Suprapubic skin (tissue), 4 donors: Measurements from ENCODE around the gene SCAPER. TPM values are rescaled to one million over a fixed set of nuclear protein-coding genes. Genes with fewer than 3 reads are reported as not detected.

Source experiments
- DNase-seq, 2 donors: peaks; one replicate each; pipeline ENCODE4 v3.0.0-alpha.2; 2019; ENCODE audit warnings: low spot score in 2 of 2
- H3K27ac ChIP-seq: fragments of 200-600 bp; sonication (generic); one replicate; pipeline ENCODE4 v1.5.1; 2019
- H3K27me3 ChIP-seq: fragments of 200-600 bp; sonication (generic); one replicate; pipeline ENCODE4 v1.5.1; 2019
- H3K36me3 ChIP-seq: fragments of 200-600 bp; sonication (generic); one replicate; pipeline ENCODE4 v1.5.1; 2019
- H3K4me1 ChIP-seq: fragments of 200-600 bp; sonication (generic); one replicate; pipeline ENCODE4 v1.5.1; 2019
- H3K4me3 ChIP-seq: fragments of 200-600 bp; sonication (generic); one replicate; pipeline ENCODE4 v1.5.1; 2019; ENCODE audit warnings: mild to moderate bottlenecking
- H3K9me3 ChIP-seq: fragments of 200-600 bp; sonication (generic); one replicate; pipeline ENCODE4 v1.5.1; 2019
- EP300 ChIP-seq: sonication (generic); formaldehyde crosslinking; IDR thresholded peaks from one replicate; pipeline ENCODE4 v1.6.1; 2017; ENCODE audit warnings: antibody characterized with exemption
- POLR2A ChIP-seq, 2 donors: fragments of 450-650 bp; IDR thresholded peaks; one replicate each; pipeline ENCODE4 v1.6.1; 2017; ENCODE audit warnings: antibody characterized with exemption in 2 of 2, mild to moderate bottlenecking in 2 of 2, moderate library complexity in 2 of 2
- POLR2AphosphoS5 ChIP-seq, 3 donors: sonication (generic); formaldehyde crosslinking; IDR thresholded peaks; one replicate each; pipeline ENCODE4 v1.6.1; 2017; ENCODE audit warnings: antibody characterized with exemption in 3 of 3
- WGBS: methylation state at CpG from one replicate; pipeline ENCODE4 v1.1.5; 2018; 5-methylcytosine and 5-hydroxymethylcytosine counted together
- total RNA-seq, 4 donors: library from RNA; depleted of rRNA; stranded (reverse); fragments of >200 nt; gene quantifications; one replicate each; pipeline ENCODE4 v1.1.0, GENCODE V29; 2016
- TF ChIP-seq, protein P1 (sequence below), 2 donors: fragments of 200-600 bp in 1 of 2; fragments of 450-650 bp in 1 of 2; sonication (generic) in 1 of 2; IDR thresholded peaks; one replicate each; pipeline ENCODE4 v1.5.1; 2016 to 2019; ENCODE audit warnings: antibody characterized with exemption in 2 of 2, mild to moderate bottlenecking in 1 of 2, moderate library complexity in 1 of 2

SCAPER gene
- total RNA-seq, 4 donors from 2014 or later, result 26.3 to 61.4 (median 37.3) TPM

DNA sequence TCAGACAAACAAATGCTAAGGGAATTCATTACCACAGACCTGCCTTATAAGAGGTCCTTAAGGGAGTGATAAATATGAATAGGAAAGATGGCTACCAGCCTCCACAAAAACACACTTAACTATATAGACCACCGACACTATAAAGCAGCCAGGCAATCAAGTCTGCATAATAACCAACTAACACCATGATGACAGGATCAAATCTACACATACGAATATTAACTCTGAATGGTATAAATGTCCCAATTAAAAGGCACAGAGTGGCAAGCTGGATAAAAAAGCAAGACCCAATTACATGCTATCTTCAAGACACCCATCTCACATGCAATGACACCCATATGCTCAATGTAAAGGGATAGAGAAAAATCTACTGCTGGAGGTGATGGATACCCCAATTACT lies 221.1 kb downstream of the SCAPER start:
- no peak for TF ChIP-seq EP300
- TF ChIP-seq POLR2A (IDR thresholded peaks at IDR 0.05), result no peak
- TF ChIP-seq, protein P1, sequence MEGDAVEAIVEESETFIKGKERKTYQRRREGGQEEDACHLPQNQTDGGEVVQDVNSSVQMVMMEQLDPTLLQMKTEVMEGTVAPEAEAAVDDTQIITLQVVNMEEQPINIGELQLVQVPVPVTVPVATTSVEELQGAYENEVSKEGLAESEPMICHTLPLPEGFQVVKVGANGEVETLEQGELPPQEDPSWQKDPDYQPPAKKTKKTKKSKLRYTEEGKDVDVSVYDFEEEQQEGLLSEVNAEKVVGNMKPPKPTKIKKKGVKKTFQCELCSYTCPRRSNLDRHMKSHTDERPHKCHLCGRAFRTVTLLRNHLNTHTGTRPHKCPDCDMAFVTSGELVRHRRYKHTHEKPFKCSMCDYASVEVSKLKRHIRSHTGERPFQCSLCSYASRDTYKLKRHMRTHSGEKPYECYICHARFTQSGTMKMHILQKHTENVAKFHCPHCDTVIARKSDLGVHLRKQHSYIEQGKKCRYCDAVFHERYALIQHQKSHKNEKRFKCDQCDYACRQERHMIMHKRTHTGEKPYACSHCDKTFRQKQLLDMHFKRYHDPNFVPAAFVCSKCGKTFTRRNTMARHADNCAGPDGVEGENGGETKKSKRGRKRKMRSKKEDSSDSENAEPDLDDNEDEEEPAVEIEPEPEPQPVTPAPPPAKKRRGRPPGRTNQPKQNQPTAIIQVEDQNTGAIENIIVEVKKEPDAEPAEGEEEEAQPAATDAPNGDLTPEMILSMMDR (IDR thresholded peaks at IDR 0.05), result no peak
- TF ChIP-seq POLR2AphosphoS5 (IDR thresholded peaks at IDR 0.05), result no peak
- 91% methylated on average over 2 of the region's 2 CpGs for WGBS
- H3K27me3 ChIP-seq, result no peaks in the 10 kb centered on the region
- H3K36me3 ChIP-seq, result no peaks in the 10 kb centered on the region
- no peak overlapping the region for H3K4me3 ChIP-seq
- H3K4me1 ChIP-seq, result no peaks in the 10 kb centered on the region
- no peaks in the 10 kb centered on the region for H3K9me3 ChIP-seq
- no peak overlapping the region for H3K27ac ChIP-seq
- DNase-seq, result no peak

DNA sequence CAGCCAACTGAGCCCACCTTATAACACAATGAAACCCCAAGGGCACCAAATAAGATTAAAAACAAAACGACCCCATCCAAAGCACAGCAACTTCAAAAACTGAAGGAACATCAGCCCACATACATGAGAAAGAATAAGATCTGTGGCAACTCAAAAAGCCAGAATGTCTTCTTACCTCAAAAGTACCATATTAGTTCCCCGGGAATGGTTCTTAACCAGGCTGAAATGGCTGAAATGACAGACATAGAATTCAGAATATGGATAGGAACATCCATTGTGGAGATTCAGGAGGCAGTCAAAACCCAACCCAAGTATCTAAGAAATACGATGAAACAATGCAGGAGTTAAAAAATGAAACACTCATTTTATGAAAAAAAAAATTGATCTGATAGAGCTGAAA lies 222.3 kb downstream of the SCAPER start:
- H3K27ac ChIP-seq, result no peak overlapping the region
- no peaks in the 10 kb centered on the region for H3K9me3 ChIP-seq
- no peaks in the 10 kb centered on the region for H3K4me1 ChIP-seq
- H3K4me3 ChIP-seq, result no peak overlapping the region
- no peaks in the 10 kb centered on the region for H3K36me3 ChIP-seq
- no peak for DNase-seq
- H3K27me3 ChIP-seq, result no peaks in the 10 kb centered on the region
- TF ChIP-seq, protein P1 (IDR thresholded peaks at IDR 0.05), result no peak
- TF ChIP-seq EP300, result no peak
- TF ChIP-seq POLR2A (IDR thresholded peaks at IDR 0.05), result no peak
- no peak for TF ChIP-seq POLR2AphosphoS5 (IDR thresholded peaks at IDR 0.05)
- 98% methylated on average over 3 of the region's 3 CpGs for WGBS

DNA sequence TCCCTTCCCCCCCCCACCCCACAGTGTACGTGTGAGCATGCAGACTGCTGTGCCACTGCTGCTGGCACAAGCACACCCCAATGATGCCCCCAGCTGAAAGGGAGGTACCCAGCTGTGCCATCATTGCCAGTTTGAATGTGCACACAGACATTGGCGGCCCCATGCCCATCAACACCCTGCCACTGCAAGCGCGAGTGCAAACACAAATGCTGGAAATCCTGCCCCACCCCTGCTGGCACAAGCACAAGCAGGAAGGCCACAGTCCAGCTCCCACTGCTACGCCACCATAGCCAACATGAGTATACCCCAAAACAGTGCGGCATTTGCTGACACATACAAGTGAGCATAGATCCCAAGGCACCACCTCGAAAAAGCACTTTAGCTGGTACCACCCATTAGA lies 222.9 kb downstream of the SCAPER start:
- no peak for DNase-seq
- no peaks in the 10 kb centered on the region for H3K4me1 ChIP-seq
- no peak overlapping the region for H3K27ac ChIP-seq
- H3K9me3 ChIP-seq, result no peaks in the 10 kb centered on the region
- H3K27me3 ChIP-seq, result no peaks in the 10 kb centered on the region
- WGBS, result 90% methylated on average over 5 of the region's 7 CpGs
- no peaks in the 10 kb centered on the region for H3K36me3 ChIP-seq
- H3K4me3 ChIP-seq, result no peak overlapping the region
- TF ChIP-seq POLR2AphosphoS5 (IDR thresholded peaks at IDR 0.05) (no peak), EP300 (no peak)

DNA sequence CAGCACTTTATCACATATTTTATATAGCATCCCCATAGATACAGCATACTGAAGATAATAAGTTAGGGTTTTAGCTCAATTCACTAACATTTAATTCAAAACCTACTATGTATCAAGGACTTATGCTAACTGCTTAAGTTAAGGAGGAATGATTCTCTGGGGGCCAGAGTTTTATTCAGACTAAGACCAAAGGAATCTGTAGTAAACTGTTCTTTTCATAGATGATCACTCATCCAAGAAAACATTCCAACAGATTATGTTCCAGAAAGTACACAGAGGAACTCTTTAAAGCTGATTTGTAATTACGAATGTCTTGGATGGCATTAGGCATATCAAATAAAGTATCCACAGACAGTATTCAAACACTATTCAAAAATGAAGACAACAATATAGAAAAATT lies 226.4 kb downstream of the SCAPER start:
- no peak for TF ChIP-seq POLR2A (IDR thresholded peaks at IDR 0.05)
- Histone ChIP-seq H3K4me1 (no peaks in the 10 kb centered on the region), H3K27ac (no peak overlapping the region), H3K9me3 (no peaks in the 10 kb centered on the region), H3K36me3 (no peaks in the 10 kb centered on the region), H3K27me3 (no peaks in the 10 kb centered on the region), H3K4me3 (no peak overlapping the region)
- 70% methylated on average over 1 of the region's 1 CpG for WGBS
- DNase-seq, result no peak

DNA sequence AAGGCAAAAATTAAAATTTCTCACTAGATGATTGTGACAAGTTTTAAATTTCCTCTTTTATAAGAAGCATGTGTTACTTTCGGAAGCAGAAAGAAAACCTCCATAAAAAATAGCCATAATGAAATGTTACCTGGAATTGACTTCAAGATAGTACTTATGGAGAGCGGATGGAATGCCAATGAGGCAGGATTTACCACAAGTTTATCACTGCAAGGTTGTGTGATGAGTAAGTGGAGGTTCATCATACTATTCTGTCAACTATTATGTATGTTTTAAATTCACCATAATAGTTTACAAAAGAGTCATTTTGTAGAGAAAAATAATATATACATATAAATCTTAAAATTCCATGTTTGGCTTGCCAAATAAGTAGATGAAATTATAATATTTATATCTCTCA lies 230.3 kb downstream of the SCAPER start:
- WGBS, result 96% methylated on average over 2 of the region's 2 CpGs
- DNase-seq, result no peak
- no peak for TF ChIP-seq POLR2AphosphoS5 (IDR thresholded peaks at IDR 0.05)
- TF ChIP-seq POLR2A (IDR thresholded peaks at IDR 0.05), result no peak
- no peak for TF ChIP-seq EP300
- TF ChIP-seq, protein P1 (IDR thresholded peaks at IDR 0.05), result no peak

DNA sequence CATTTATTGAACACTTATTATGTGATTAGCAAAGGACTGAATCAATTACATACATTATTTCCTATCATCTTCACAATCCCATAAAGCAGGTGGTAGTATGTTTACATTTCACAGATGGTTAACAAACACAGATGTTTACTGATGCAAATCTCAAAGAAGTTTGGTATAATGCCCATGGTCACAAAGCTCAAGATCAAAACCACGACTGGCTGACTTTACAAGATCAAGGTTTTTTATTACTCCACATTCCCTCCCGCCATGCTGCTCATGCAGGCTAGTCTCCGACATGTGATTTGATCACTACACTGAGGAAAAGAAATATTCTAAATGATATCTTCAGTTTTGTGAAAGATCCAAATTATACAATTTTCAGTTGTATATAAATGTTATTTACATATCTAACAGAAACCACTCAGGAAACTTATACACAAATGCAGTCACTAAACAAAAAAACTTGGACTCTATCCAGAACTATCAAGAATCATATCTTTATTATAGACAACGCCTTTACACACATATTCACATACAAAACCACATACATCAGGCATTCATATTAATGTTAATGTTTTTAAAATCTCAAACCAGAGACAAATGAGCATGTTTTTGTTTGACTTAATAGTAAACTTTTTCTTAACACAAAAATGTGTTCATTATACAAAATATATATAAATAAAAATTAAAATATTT lies 235.5 kb downstream of the SCAPER start:
- no peak for DNase-seq
- WGBS, result 91% methylated on average over 4 of the region's 4 CpGs
- Histone ChIP-seq H3K36me3 (no peaks in the 10 kb centered on the region), H3K9me3 (no peaks in the 10 kb centered on the region), H3K4me1 (no peaks in the 10 kb centered on the region), H3K27me3 (no peaks in the 10 kb centered on the region), H3K4me3 (no peak overlapping the region), H3K27ac (no peak overlapping the region)
- TF ChIP-seq EP300 (no peak), POLR2A (IDR thresholded peaks at IDR 0.05) (no peak), POLR2AphosphoS5 (IDR thresholded peaks at IDR 0.05) (no peak)
- TF ChIP-seq, protein P1 (IDR thresholded peaks at IDR 0.05), result no peak

More for the DNA sequence above, 230.3 kb downstream of the SCAPER start:
- Histone ChIP-seq H3K4me1 (no peaks in the 10 kb centered on the region), H3K4me3 (no peak overlapping the region), H3K27ac (no peak overlapping the region), H3K36me3 (no peaks in the 10 kb centered on the region), H3K27me3 (no peaks in the 10 kb centered on the region), H3K9me3 (no peaks in the 10 kb centered on the region)
